DOHH2 (cell line): ENCODE measurements around the gene ZNF436.
"Not testable (repeated sequence)": the region's sequence is repeated elsewhere in the genome, so short reads cannot be mapped to it uniquely, and the experiment has no call there.

Experiments
- H3F3A ChIP-seq: fragments of 200-600 bp; sonication (generic), shearing (Covaris generic); 2 replicates; pipeline ENCODE4 v1.6.0; 2016; ENCODE audit warnings: antibody characterized with exemption, mild to moderate bottlenecking; ENCODE audit not compliant: control insufficient read depth, insufficient read depth
- H3K27ac ChIP-seq: fragments of 200-600 bp; sonication (generic); 2 replicates; pipeline ENCODE4 v1.5.1; 2014; ENCODE audit warnings: low read depth, mild to moderate bottlenecking, low read length, moderate library complexity
- H3K27me3 ChIP-seq: fragments of 200-600 bp; sonication (generic); 2 replicates; pipeline ENCODE4 v1.6.1; 2014; ENCODE audit warnings: mild to moderate bottlenecking, low read length, mixed read lengths; ENCODE audit not compliant: control insufficient read depth
- H3K36me3 ChIP-seq: fragments of 200-600 bp; sonication (generic); 2 replicates; pipeline ENCODE4 v1.6.1; 2014; ENCODE audit warnings: mild to moderate bottlenecking, low read length, moderate library complexity, mixed read lengths; ENCODE audit not compliant: control insufficient read depth
- H3K4me1 ChIP-seq: fragments of 200-600 bp; sonication (generic); 2 replicates; pipeline ENCODE4 v1.6.1; 2014; ENCODE audit warnings: mild to moderate bottlenecking, low read length, mixed read lengths; ENCODE audit not compliant: control insufficient read depth
- H3K4me2 ChIP-seq: fragments of 200-600 bp; sonication (generic); 2 replicates; pipeline ENCODE4 v1.6.0; 2014; ENCODE audit warnings: mild to moderate bottlenecking, low read length, moderate library complexity
- H3K4me3 ChIP-seq: fragments of 200-600 bp; sonication (generic); 2 replicates; pipeline ENCODE4 v1.5.1; 2014; ENCODE audit warnings: mild to moderate bottlenecking, low read length, mixed read lengths
- H3K79me2 ChIP-seq: fragments of 200-600 bp; sonication (generic); 2 replicates; pipeline ENCODE4 v1.6.1; 2014; ENCODE audit warnings: mild to moderate bottlenecking, low read length, mixed read lengths; ENCODE audit not compliant: control insufficient read depth
- H3K9me2 ChIP-seq: fragments of 200-600 bp; sonication (generic); replicated peaks from 2 replicates; pipeline ENCODE4 v1.6.1; 2014; ENCODE audit warnings: mild to moderate bottlenecking, low read length, mixed read lengths; ENCODE audit not compliant: control insufficient read depth
- H3K9me3 ChIP-seq: fragments of 200-600 bp; sonication (generic); 2 replicates; pipeline ENCODE4 v1.6.1; 2014; ENCODE audit warnings: antibody characterized with exemption, low read length, mixed read lengths; ENCODE audit not compliant: control insufficient read depth, insufficient read depth
- H4K20me1 ChIP-seq: fragments of 200-600 bp; sonication (generic); 2 replicates; pipeline ENCODE4 v1.6.0; 2014; ENCODE audit warnings: low read depth, mild to moderate bottlenecking, antibody characterized with exemption, low read length, moderate library complexity; ENCODE audit not compliant: control insufficient read depth, insufficient read depth
- EZH2phosphoT487 ChIP-seq: fragments of 200-600 bp; sonication (generic); IDR thresholded peaks from 2 replicates; pipeline ENCODE4 v1.6.1; 2017; ENCODE audit warnings: borderline replicate concordance, mild to moderate bottlenecking, antibody characterized with exemption, low read length, moderate library complexity, mixed read lengths
- TF ChIP-seq, protein P1 (sequence below): fragments of 200-600 bp; sonication (generic); IDR thresholded peaks from one replicate; pipeline ENCODE4 v1.5.1; 2014; ENCODE audit warnings: antibody characterized with exemption, mild to moderate bottlenecking, low read depth, low read length; ENCODE audit not compliant: poor library complexity, severe bottlenecking

The ZNF436 gene

DNA sequence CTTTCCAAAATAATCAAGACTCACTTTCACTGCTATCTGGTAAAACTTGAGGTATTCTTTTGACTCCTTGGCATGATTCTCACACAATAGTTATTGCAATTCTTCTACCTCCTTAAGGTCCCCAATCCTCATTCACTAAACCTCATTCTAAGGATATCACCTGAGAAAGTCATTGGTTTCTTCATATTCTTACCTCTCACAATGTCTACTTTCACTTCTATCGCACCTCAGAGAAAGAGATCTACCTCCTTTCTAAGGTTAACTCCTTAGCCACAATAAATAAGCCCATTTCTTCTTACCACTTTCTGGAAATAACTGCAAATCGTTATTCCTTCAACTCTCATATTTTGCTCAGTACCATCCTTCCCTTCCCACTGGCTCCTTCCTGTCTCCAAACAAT is 44.2 kb downstream of the ZNF436 start:
- Histone ChIP-seq H3K9me2 (no peaks in the 10 kb centered on the region), H3K27ac (no peak overlapping the region), H3K27me3 (no peaks in the 10 kb centered on the region), H3K79me2 (peaks cover 81% of the 10 kb centered on the region), H3K4me2 (no peak overlapping the region), H3K4me1 (peaks cover 13% of the 10 kb centered on the region), H3K9me3 (no peaks in the 10 kb centered on the region), H4K20me1 (peaks cover 11% of the 10 kb centered on the region), H3F3A (peaks cover 12% of the 10 kb centered on the region), H3K36me3 (peaks cover 85% of the 10 kb centered on the region), H3K4me3 (no peak overlapping the region)
- TF ChIP-seq, protein P1, sequence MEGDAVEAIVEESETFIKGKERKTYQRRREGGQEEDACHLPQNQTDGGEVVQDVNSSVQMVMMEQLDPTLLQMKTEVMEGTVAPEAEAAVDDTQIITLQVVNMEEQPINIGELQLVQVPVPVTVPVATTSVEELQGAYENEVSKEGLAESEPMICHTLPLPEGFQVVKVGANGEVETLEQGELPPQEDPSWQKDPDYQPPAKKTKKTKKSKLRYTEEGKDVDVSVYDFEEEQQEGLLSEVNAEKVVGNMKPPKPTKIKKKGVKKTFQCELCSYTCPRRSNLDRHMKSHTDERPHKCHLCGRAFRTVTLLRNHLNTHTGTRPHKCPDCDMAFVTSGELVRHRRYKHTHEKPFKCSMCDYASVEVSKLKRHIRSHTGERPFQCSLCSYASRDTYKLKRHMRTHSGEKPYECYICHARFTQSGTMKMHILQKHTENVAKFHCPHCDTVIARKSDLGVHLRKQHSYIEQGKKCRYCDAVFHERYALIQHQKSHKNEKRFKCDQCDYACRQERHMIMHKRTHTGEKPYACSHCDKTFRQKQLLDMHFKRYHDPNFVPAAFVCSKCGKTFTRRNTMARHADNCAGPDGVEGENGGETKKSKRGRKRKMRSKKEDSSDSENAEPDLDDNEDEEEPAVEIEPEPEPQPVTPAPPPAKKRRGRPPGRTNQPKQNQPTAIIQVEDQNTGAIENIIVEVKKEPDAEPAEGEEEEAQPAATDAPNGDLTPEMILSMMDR: no peak
- TF ChIP-seq EZH2phosphoT487: no peak

DNA sequence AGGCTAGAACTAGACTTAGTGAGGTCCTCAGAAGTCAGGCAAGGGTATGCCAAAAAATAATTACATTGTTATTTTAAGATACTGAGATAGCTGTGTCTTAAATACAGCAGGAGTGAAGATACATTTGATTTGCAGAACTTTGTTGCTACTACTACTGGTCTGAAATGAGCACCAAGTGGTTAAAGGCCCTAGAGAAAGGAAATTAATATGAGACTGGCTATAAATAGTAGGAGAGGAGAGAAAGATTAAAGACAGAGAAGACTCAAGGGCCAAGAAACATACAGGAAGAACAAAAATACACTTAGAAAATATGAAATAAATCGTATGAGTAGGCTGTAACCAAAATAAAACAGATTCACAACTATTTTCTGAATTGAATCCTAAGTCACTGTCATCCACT is 46.9 kb downstream of the ZNF436 start:
- H3K27ac ChIP-seq: no peak overlapping the region
- peaks cover 13% of the 10 kb centered on the region for H3K4me1 ChIP-seq
- no peak for TF ChIP-seq EZH2phosphoT487
- TF ChIP-seq, protein P1: no peak
- no peak overlapping the region for H3K4me3 ChIP-seq
- no peaks in the 10 kb centered on the region for H3K9me2 ChIP-seq
- no peak overlapping the region for H3K4me2 ChIP-seq
- peaks cover 84% of the 10 kb centered on the region for H3K36me3 ChIP-seq
- H3K27me3 ChIP-seq: no peaks in the 10 kb centered on the region
- H4K20me1 ChIP-seq: peaks cover 17% of the 10 kb centered on the region
- peaks cover 79% of the 10 kb centered on the region for H3K79me2 ChIP-seq
- peaks cover 13% of the 10 kb centered on the region for H3F3A ChIP-seq
- no peaks in the 10 kb centered on the region for H3K9me3 ChIP-seq

DNA sequence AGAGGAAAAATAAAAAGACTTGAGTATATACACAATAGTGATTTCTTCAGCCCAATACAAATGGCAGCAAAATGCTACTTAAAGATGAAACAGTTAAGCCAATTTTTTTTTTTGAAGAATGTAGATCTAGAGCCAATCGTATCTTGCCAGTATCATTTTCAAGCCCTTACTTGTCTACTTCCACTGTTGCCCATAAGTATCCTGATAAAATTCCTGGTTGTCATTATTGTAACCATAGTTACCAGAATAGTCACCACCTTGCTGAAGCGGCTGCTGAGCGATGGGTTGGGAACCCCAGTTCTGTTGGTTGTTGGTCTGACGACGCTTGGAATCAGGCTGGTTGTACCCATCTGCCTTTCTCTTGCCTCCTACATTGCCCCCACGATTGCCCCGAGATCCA is 59.4 kb downstream of the ZNF436 start:
- not testable (repeated sequence) for H3K9me2 ChIP-seq, H3K27me3 ChIP-seq, H3K27ac ChIP-seq, H3K9me3 ChIP-seq, H3K4me1 ChIP-seq, H3K4me2 ChIP-seq, H3K4me3 ChIP-seq
- H3F3A ChIP-seq: peaks cover 32% of the 10 kb centered on the region
- peaks cover 98% of the 10 kb centered on the region for H3K36me3 ChIP-seq
- peaks cover 56% of the 10 kb centered on the region for H3K79me2 ChIP-seq
- peaks cover 20% of the 10 kb centered on the region; the same call in 1 of the 2 replicates for H4K20me1 ChIP-seq
